ENCODE data around the gene DOCK11. TPM values are rescaled to one million over a fixed set of nuclear protein-coding genes. Genes with fewer than 3 reads are reported as not detected.

DOCK11 gene
- total RNA-seq, 4 donors from 2014 or later, result 6.4 to 16.4 (median 9.8) TPM

- intact Hi-C loops (cut with DNase I; ENCODE audit: low total_unique reads), result no loop called here
- Histone ChIP-seq H3K27ac (peak overlapping the region; percentile 95 to 99 (median 96)), H3K27me3 (no peaks in the 10 kb centered on the region), H3K4me3 (no peak overlapping the region), H3K4me1 (peaks cover 4 to 36% (median 17%) of the 10 kb centered on the region in 4 donors), H3K9me3 (no peaks in the 10 kb centered on the region), H3K36me3 (no peaks in the 10 kb centered on the region)
- TF ChIP-seq, protein P1, sequence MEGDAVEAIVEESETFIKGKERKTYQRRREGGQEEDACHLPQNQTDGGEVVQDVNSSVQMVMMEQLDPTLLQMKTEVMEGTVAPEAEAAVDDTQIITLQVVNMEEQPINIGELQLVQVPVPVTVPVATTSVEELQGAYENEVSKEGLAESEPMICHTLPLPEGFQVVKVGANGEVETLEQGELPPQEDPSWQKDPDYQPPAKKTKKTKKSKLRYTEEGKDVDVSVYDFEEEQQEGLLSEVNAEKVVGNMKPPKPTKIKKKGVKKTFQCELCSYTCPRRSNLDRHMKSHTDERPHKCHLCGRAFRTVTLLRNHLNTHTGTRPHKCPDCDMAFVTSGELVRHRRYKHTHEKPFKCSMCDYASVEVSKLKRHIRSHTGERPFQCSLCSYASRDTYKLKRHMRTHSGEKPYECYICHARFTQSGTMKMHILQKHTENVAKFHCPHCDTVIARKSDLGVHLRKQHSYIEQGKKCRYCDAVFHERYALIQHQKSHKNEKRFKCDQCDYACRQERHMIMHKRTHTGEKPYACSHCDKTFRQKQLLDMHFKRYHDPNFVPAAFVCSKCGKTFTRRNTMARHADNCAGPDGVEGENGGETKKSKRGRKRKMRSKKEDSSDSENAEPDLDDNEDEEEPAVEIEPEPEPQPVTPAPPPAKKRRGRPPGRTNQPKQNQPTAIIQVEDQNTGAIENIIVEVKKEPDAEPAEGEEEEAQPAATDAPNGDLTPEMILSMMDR (IDR thresholded peaks at IDR 0.05), result no peak
- no peak for TF ChIP-seq EP300 (IDR thresholded peaks at IDR 0.05; ENCODE audit: low read depth)
- DNase-seq, result no peak
- WGBS, 2 donors (ENCODE audit: low coverage in 1 of 2), result 79% methylated on average over 5 of the region's 5 CpGs; no CpG with 5 or more reads in 1 of the 2 donors
- in situ Hi-C loops (cut with MboI; ENCODE audit: low pct_ligation_motif_present in 1 of 4, low pct_unique_long_range_greater_than_20kb in 1 of 4, low sequenced_read_pairs in 3 of 4), result no loop called here
Observed at GRCh38 chrX:118724365-118724764, 228.8 kb downstream of the DOCK11 start.

DNA sequence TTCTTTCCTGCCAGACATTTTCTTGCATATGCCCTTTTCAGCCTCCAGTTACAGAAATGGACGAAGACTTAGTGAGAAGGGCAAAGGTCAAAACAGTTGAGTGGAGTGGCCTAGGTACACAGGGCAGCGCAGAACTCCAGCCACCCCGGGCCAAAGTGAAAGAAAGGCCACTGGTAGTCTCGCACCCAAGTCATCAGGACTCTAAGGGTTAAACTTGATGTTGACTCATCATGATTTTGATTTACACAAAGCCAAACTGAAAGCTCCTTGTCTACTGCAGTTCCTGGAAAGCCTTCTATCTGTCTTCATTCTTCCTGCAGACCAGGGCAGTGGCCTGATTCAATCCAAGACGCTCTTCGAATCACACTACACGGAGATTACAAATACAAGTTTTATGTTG is 229.2 kb downstream of the DOCK11 start:
- no peak for DNase-seq
- peak overlapping the region; percentile 95 to 99 (median 96) for H3K27ac ChIP-seq

DNA sequence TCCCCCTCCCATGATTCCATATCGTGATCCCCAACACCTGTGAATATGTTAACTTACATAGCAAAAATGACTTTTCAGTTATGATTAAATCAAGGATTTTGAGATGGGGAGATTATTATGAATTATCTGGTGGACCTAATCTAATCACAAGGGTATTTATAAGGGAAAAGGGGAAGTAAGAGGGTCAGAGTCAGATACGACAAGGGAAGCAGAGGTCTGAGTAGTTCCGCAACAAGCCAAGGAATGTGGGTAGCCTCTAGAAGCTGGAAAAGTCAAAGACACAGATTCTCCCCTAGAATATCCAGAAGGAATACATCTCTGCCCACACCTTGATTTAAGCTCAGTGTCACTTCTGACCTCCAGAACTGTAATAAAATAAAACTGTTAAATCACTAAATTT is 230.8 kb downstream of the DOCK11 start:
- intact Hi-C loops (cut with DNase I; ENCODE audit: low total_unique reads) (no loop called here), in situ Hi-C loops (cut with MboI; ENCODE audit: low pct_ligation_motif_present in 1 of 4, low pct_unique_long_range_greater_than_20kb in 1 of 4, low sequenced_read_pairs in 3 of 4) (no loop called here)
- Histone ChIP-seq H3K9me3 (no peaks in the 10 kb centered on the region), H3K4me1 (peaks cover 4 to 49% (median 17%) of the 10 kb centered on the region in 4 donors), H3K4me3 (peak overlapping the region in 2 of 4 donors; percentile 73 to 91), H3K27me3 (no peaks in the 10 kb centered on the region), H3K27ac (peak overlapping the region; percentile 95 to 99 (median 96)), H3K36me3 (no peaks in the 10 kb centered on the region)
- no peak for TF ChIP-seq POLR2AphosphoS5 (IDR thresholded peaks at IDR 0.05)
- no peak for TF ChIP-seq EP300 (IDR thresholded peaks at IDR 0.05; ENCODE audit: low read depth)
- TF ChIP-seq POLR2A (IDR thresholded peaks at IDR 0.05), result no peak
- 25 to 77% methylated on average over 2 to 3 of the region's 3 CpGs for WGBS, 2 donors (ENCODE audit: low coverage in 1 of 2)
- DNase-seq, result no peak

More for the DNA sequence above, 229.2 kb downstream of the DOCK11 start:
- intact Hi-C loops (cut with DNase I; ENCODE audit: low total_unique reads), result no loop called here
- 15 to 64% methylated on average over 3 to 7 of the region's 7 CpGs for WGBS, 2 donors (ENCODE audit: low coverage in 1 of 2)
- TF ChIP-seq POLR2A (IDR thresholded peaks at IDR 0.05) (no peak), POLR2AphosphoS5 (IDR thresholded peaks at IDR 0.05) (peak in 1 of 3 donors; percentile 45)
- Histone ChIP-seq H3K4me1 (peaks cover 4 to 40% (median 17%) of the 10 kb centered on the region in 4 donors), H3K4me3 (no peak overlapping the region), H3K27me3 (no peaks in the 10 kb centered on the region), H3K36me3 (no peaks in the 10 kb centered on the region), H3K9me3 (no peaks in the 10 kb centered on the region)
- in situ Hi-C loops (cut with MboI; ENCODE audit: low pct_ligation_motif_present in 1 of 4, low pct_unique_long_range_greater_than_20kb in 1 of 4, low sequenced_read_pairs in 3 of 4), result no loop called here

DNA sequence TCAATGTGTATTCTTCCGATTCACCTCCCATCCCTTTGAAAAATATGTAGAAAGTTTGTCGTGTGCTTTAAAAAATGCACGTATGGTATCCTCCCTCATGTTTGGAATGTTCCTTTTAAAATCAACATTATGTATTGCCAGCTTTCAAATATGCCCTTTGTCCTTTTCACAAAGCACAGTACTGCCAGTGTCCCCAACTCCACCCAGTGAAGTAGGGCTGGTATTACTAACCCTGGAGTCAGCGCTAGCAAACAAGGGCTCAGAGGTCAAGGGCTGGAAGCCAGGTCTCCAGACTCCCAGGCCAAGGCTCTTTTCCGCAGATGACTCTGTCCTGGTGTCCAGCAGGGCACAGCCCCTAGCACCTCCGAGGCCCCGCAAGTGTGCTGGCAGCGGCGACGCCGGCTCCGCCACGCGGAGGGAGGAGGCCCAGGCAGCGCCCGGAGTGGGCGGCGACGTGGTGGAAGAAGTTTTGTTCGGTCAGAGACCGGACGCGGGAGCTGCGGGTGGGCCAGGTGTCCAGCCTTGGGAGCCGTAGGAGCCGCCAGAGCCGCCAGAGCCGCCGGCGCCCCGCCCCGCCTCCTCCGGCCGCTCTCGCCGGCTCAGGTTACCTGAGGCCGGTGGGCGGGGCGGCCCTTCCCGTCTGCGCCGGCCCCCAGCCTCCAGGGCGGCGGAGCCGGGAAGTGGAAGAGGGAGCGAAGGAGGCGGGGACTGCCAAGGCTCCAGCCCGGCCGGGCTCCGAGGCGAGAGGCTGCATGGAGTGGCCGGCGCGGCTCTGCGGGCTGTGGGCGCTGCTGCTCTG is 231.5 kb downstream of the DOCK11 start, which contains the start of gene IL13RA1:
Gene IL13RA1, plus strand, starts transcription at position 720 of the 799 bp plus-strand sequence. Its CDS starts 33 bp downstream, at position 753.
- in situ Hi-C loops (cut with MboI; ENCODE audit: low pct_ligation_motif_present in 1 of 4, low pct_unique_long_range_greater_than_20kb in 1 of 4, low sequenced_read_pairs in 3 of 4), result no loop called here
- 27 to 43% methylated on average over 3 to 48 of the region's 56 CpGs for WGBS, 2 donors (ENCODE audit: low coverage in 1 of 2)
- no peaks in the 10 kb centered on the region for H3K36me3 ChIP-seq
- H3K4me3 ChIP-seq, result peak within 1 kb of the TSS; percentile 67 to 94 (median 82)
- no peaks in the 10 kb centered on the region for H3K27me3 ChIP-seq
- peak within 1 kb of the TSS; percentile 95 to 99 (median 96) for H3K27ac ChIP-seq
- TF ChIP-seq EP300 (IDR thresholded peaks at IDR 0.05; ENCODE audit: low read depth), result peak; percentile 4
- TF ChIP-seq, protein P1 (IDR thresholded peaks at IDR 0.05), result no peak
- peak; percentile 56 for TF ChIP-seq POLR2A (IDR thresholded peaks at IDR 0.05)
- peak; percentile 64 to 65 (median 65) for TF ChIP-seq POLR2AphosphoS5 (IDR thresholded peaks at IDR 0.05)
- no peaks in the 10 kb centered on the region for H3K9me3 ChIP-seq
- intact Hi-C loops (cut with DNase I; ENCODE audit: low total_unique reads), result no loop called here
- peaks cover 7 to 49% (median 17%) of the 10 kb centered on the region in 4 donors for H3K4me1 ChIP-seq
- DNase-seq, result peak; percentile 85

DNA sequence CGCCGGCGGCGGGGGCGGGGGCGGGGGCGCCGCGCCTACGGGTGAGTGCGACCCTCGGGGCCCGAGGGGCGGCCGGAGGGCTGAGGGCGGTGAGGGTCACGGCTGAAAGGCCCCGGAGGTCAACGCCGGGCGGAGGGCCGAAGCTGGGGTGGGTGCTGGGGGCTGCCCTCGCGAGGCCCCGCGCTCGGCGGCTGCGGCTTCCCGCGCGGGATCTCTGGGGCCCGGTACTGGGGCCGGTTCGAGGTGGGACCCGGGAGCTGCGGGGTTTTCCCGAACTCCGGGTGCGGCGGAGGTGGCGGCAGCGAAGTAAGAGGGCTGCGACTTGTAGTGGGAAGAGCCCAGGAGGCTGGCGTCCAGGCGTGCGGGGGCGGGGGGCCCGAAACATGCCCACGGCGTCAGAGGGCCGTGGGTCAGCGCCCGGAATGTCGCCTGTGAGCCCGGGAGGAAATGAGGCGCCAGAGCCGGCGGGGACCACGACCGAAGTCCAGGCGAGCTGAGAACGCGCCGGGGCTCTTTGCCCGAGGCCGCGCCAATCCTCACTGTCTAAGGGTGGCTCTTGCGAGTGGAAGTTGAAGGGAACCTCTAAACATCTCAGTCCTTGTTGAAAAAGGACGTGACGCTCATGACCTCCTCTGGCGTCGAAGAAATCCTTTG is 232.2 kb downstream of the DOCK11 start:
- H3K4me3 ChIP-seq, result peak overlapping the region; percentile 67 to 94 (median 82)
- intact Hi-C loops (cut with DNase I; ENCODE audit: low total_unique reads), result no loop called here
- WGBS, 2 donors (ENCODE audit: low coverage in 1 of 2), result 43% methylated on average over 68 of the region's 73 CpGs; no CpG with 5 or more reads in 1 of the 2 donors

More for the DNA sequence above, 232.2 kb downstream of the DOCK11 start:
- H3K27me3 ChIP-seq, result no peaks in the 10 kb centered on the region
- H3K4me1 ChIP-seq, result peaks cover 7 to 49% (median 17%) of the 10 kb centered on the region in 4 donors
- H3K9me3 ChIP-seq, result no peaks in the 10 kb centered on the region
- peak overlapping the region; percentile 95 to 99 (median 96) for H3K27ac ChIP-seq
- TF ChIP-seq POLR2AphosphoS5 (IDR thresholded peaks at IDR 0.05) (peak in 2 of 3 donors; percentile 37 to 64), POLR2A (IDR thresholded peaks at IDR 0.05) (peak; percentile 41), EP300 (IDR thresholded peaks at IDR 0.05; ENCODE audit: low read depth) (no peak)
- peak; percentile 46 for DNase-seq
- in situ Hi-C loops (cut with MboI; ENCODE audit: low pct_ligation_motif_present in 1 of 4, low pct_unique_long_range_greater_than_20kb in 1 of 4, low sequenced_read_pairs in 3 of 4), result no loop called here
- H3K36me3 ChIP-seq, result no peaks in the 10 kb centered on the region
